GM21619 (cell line): ENCODE measurements around the gene DNMT1.

Experiments
- ATAC-seq: cut with Tn5 transposase; IDR thresholded peaks from one replicate; pipeline ENCODE4 v1.9.1; 2021; ENCODE audit not compliant: unreplicated experiment

The DNMT1 gene

GRCh38 chr19:10115392-10116084, 79.2 kb downstream of the DNMT1 start:
- ATAC-seq, result no peak

- no peak for ATAC-seq
These were observed 79.9 kb downstream of the DNMT1 start for GRCh38 chr19:10114651-10115391.

DNA sequence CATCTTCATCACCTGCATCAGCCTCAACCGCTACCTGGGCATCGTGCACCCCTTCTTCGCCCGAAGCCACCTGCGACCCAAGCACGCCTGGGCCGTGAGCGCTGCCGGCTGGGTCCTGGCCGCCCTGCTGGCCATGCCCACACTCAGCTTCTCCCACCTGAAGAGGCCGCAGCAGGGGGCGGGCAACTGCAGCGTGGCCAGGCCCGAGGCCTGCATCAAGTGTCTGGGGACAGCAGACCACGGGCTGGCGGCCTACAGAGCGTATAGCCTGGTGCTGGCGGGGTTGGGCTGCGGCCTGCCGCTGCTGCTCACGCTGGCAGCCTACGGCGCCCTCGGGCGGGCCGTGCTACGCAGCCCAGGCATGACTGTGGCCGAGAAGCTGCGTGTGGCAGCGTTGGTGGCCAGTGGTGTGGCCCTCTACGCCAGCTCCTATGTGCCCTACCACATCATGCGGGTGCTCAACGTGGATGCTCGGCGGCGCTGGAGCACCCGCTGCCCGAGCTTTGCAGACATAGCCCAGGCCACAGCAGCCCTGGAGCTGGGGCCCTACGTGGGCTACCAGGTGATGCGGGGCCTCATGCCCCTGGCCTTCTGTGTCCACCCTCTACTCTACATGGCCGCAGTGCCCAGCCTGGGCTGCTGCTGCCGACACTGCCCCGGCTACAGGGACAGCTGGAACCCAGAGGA, 80.6 kb downstream of the DNMT1 start:
- no peak for ATAC-seq

- no peak for ATAC-seq
These were observed 81.2 kb downstream of the DNMT1 start for GRCh38 chr19:10113592-10113963.

GRCh38 chr19:10112895-10113591, 81.7 kb downstream of the DNMT1 start:
- ATAC-seq, result no peak

DNA sequence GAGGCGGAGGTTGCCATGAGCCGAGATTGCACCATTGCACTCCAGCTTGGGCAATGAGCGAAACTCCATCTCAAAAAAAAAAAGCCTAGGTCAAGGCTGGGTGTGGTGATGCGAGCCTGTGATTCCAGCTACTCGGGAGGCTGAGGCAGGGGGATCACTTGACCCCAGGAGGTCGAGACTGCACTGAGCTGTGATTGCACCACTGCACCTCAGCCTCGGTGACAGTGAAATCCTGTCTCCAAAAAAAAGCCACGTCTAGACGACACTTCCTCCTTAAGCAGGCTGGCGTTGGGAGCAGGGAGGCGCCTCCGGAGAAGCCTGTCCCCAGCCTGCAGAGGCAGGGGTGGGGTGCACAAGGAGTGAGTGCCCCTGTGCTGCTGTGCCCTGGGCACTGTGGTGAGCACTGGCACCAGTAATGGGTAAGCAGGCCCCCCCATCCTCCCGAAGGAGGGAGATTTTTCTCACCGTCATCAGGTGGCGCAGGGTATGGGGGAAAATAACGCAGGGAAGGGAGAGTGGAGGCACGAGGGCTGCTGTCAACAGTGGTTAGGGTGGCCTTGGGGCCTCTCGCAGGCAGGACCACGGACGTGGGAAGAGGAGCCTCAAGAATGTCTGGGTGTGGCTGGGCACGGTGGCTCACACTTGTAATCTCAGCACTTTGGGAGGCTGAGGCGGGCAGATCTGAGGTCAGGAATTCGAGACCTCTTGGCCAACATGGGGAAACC, 82.6 kb downstream of the DNMT1 start:
- no peak for ATAC-seq

DNA sequence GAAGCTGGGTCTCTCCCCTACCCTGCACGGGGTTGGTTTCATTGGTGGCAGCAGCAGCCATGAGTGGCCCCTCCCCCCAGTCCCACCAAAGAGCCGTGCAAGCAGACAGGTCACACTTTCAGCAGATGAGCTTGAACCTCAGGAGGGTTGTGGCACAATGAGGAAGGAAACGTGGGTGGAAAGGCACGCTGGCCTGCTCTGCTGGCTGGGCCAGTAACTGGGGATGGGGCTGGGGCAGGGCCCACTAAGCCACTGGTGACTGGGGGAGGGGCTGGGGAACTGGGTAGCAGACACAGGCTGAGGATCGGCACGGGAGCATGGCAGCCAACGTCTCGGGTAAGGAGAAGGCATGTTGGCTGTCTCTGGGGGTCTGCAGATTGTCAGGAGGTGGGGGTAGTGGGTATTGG, 83.3 kb downstream of the DNMT1 start, which contains the start of gene P2RY11:
Gene P2RY11 (plus strand): TSS at position 289 of the 407 bp plus-strand sequence. CDS start 29 bp downstream, at position 318.
- ATAC-seq, result no peak

DNA sequence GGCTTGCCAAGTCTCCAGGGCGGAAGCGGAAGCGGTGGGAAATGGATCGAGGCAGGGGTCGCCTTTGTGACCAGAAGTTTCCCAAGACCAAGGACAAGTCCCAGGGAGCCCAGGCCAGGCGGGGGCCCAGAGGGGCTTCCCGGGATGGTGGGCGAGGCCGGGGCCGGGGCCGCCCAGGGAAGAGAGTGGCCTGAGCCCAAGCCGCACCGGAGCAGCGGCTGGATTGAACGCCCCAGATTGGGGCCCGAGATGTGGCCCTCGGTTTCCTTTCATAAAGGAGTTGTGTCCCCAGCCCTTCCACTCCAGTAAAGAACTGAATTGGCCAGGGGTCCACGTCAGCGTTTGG, 83.8 kb downstream of the DNMT1 start:
- no peak for ATAC-seq

DNA sequence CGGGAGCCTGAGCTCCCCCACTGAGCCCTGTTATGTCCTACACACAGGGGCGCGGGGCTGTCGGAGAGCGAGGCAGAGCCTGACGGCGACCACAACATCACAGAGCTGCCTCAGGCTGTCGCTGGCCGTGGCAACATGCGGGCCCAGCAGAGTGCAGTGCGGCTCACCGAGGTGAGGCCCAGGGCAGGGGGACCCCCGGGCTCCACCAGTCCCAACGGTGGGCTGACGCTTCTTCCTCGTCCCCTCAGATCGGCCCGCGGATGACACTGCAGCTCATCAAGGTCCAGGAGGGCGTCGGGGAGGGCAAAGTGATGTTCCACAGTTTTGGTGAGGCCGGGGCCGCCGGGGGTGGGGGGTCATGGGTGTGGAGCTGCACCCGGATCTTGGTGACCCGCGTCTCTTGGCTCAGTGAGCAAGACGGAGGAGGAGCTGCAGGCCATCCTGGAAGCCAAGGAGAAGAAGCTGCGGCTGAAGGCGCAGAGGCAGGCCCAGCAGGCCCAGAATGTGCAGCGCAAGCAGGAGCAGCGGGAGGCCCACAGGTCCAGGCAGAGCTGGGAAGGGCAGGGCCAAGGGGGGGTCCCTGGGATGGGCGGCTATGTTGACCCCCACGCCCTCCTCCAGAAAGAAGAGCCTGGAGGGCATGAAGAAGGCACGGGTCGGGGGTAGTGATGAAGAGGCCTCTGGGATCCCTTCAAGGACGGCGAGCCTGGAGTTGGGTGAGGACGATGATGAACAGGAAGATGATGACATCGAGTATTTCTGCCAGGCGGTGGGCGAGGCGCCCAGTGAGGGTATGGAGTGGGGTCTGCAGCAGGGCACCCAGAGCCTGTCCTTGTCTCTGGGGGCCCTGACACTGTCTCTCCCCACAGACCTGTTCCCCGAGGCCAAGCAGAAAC, 84.4 kb downstream of the DNMT1 start:
- ATAC-seq, result no peak

DNA sequence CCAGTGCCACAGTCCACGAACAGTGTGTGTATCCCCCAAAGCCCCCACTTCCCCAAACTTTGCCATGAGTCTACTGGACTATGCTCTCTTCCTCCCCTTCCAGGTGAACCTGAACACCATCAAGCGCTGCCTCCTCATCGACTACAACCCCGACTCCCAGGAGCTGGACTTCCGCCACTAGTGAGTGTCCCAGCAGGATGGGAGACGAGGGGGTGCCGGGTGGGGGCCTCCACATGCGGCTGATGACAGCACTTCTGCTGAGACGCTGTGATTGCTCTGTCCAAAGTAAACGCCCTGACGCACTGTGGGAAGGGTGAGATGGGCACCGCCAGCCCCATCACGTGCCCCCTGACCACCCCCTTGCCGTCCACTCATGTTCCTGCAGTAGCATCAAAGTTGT, 85.2 kb downstream of the DNMT1 start:
- ATAC-seq, result no peak

- no peak for ATAC-seq
These were observed 86.9 kb downstream of the DNMT1 start for GRCh38 chr19:10107817-10108367.

- no peak for ATAC-seq
These were observed 87.5 kb downstream of the DNMT1 start for GRCh38 chr19:10107254-10107653.

DNA sequence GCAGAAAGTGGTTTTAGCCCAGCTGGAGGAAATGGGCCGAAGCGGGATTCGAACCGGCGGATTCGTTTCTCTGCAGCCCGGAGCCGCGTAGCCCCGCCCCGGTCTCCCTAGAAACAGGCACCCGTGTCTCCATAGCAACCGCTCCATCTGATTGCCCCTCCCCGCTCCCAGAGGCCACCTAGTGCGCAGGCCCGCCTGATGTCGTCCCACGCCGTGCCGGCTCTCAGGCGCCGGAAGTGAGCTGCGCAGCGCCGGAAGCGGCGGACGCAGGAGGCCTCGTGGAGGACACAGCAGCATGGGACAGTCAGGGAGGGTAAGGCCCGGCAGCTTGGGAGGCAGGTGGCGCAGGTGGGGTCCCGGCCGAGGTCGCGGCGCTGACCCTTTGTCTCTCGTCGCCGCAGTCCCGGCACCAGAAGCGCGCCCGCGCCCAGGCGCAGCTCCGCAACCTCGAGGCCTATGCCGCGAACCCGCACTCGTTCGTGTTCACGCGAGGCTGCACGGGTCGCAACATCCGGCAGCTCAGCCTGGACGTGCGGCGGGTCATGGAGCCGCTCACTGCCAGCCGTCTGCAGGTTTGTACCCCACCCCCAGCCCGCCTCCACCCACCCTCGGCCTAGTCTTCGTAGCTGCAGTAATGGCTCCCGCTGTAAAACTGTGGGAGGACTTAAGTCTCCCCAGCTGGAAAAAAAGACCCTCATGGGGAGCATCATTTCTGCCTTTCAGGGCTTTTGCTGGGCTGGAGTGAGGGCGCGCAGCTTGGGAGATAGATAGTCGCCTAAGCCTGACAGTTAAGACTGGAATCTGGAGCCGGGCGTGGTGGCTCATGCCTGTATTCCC, 88.4 kb downstream of the DNMT1 start, which contains the start of gene PPAN:
Gene PPAN (plus strand): TSS at position 263 of the 837 bp plus-strand sequence. CDS start 33 bp downstream, at position 296.
- ATAC-seq, result peak; percentile 50

DNA sequence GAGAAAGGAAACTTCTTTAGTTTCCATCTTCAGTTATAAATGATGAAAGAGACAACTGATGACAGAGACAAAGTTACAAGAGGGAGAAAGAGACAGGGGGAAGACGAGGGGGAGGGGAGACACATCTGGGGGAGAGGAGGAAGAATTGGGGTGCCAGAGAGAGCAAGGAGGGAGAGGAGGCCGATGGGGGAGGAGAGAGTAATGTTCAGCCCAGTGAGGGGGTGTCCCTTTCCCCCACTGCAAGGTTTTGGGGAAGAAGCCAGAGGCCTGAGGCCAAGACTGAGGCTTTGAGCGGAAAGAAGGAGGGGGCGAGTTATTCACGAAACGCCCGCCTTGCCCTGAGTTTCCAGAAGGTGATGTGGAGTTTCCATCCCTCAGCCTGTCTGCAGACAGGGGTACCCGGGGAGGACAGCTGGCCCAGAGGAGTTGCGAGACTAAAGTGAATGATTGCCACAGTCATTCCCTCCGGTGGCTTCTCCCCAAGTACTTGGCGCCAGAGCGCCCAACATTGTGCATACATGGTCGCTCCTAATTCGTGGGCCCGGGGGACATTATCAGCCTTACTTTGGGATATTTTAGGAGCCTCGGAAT, 89.1 kb downstream of the DNMT1 start:
- ATAC-seq, result peak; percentile 16

DNA sequence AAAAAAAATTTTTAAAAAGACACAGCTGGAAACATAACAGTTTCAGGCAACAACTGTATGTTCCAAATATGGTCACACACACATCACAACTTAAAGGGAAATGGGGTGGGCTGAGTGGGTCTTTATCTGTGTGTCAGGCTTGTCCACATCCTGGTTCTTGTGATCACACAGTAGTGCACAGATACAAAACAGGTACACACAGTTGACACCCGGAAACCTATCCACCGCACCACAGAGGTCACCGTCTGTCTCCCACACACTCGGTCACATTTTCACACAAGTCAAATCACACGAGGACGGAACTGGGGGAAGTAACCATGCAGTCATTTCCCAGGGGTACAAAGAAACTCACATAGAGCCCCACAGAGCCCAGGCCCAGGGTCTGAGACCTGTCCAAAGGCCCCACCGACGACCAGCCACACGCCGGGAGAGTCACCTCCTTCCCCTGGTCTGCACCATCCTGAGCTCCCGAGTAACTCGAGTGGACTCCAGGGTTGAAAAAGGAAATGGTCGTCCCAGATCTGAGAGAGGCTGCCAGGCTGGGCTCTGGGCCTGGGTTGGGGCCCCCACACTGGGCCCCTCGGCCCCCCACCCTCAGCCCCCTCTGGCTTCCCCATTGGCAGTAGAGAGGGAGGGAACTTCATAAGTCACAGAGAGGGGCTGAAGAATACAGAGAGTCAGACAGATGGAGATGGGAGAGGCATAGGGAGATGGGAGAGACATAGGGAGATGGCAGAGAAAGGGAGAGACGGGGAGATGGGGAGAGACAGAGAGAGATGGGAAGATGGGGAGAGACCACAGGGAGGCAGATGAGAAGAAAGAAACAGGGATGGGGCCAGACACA, 89.9 kb downstream of the DNMT1 start:
- ATAC-seq, result peak; percentile 37

GRCh38 chr19:10104130-10104513, 90.6 kb downstream of the DNMT1 start:
- no peak for ATAC-seq

- peak; percentile 27 for ATAC-seq
These were observed 91.9 kb downstream of the DNMT1 start for GRCh38 chr19:10102787-10103236.
